HepG2 (cell line): ENCODE results near the gene CLIC1. TPM values are rescaled to one million over a fixed set of nuclear protein-coding genes. Genes with fewer than 3 reads are reported as not detected.
A peak's percentile ranks its signal among the peaks of the same experiment; 100 is the strongest.

ENCODE experiments used
- EEA1 ChIP-seq: sonication (generic); formaldehyde crosslinking; IDR thresholded peaks from 2 replicates; pipeline ENCODE4 v1.5.1; 2020; ENCODE audit warnings: mild to moderate bottlenecking, missing genetic modification reagents, borderline replicate concordance
- EHMT2 ChIP-seq: fragments of 200-600 bp; sonication (generic); IDR thresholded peaks from 2 replicates; pipeline ENCODE4 v1.7.0; 2017; ENCODE audit warnings: antibody characterized with exemption, low read depth, low read length, borderline replicate concordance
- ESRRA ChIP-seq: sonication (generic); formaldehyde crosslinking; IDR thresholded peaks from 2 replicates; pipeline ENCODE4 v1.5.1; 2020; ENCODE audit warnings: mild to moderate bottlenecking, low read depth, missing genetic modification reagents
- HNF4A ChIP-seq: sonication (generic); formaldehyde crosslinking; IDR thresholded peaks from 2 replicates; pipeline ENCODE4 v1.4.0; 2020; ENCODE audit warnings: missing genetic modification reagents
- JUND ChIP-seq: sonication (generic); formaldehyde crosslinking; IDR thresholded peaks from 2 replicates; pipeline ENCODE4 v1.8.0; 2022; ENCODE audit warnings: mild to moderate bottlenecking, missing genetic modification reagents
- KAT7 ChIP-seq: IDR thresholded peaks from 2 replicates; pipeline ENCODE4 v1.6.1; 2018; ENCODE audit warnings: borderline replicate concordance, missing compliant biosample characterization
- MEIS1 ChIP-seq: sonication (generic); formaldehyde crosslinking; IDR thresholded peaks from 2 replicates; pipeline ENCODE4 v1.9.0; 2021; ENCODE audit warnings: mild to moderate bottlenecking, missing genetic modification reagents, moderate library complexity, borderline replicate concordance
- PAWR ChIP-seq: sonication (generic); formaldehyde crosslinking; IDR thresholded peaks from 2 replicates; pipeline ENCODE4 v1.4.0; 2020; ENCODE audit warnings: missing genetic modification reagents, mild to moderate bottlenecking, borderline replicate concordance
- PPARG ChIP-seq: conservative IDR thresholded peaks from 2 replicates; pipeline ENCODE4 v1.6.1; 2016; ENCODE audit warnings: missing biosample characterization, missing genetic modification reagents
- RORA ChIP-seq: sonication (generic); formaldehyde crosslinking; IDR thresholded peaks from 2 replicates; pipeline ENCODE4 v1.5.0; 2020; ENCODE audit warnings: mild to moderate bottlenecking, missing genetic modification reagents, moderate library complexity
- SMC3 ChIP-seq: IDR thresholded peaks from 2 replicates; pipeline ENCODE4 v1.6.1; 2011; ENCODE audit warnings: low read length, improper control_type of control experiment
- SMYD3 ChIP-seq: sonication (generic); formaldehyde crosslinking; IDR thresholded peaks from 2 replicates; pipeline ENCODE4 v1.8.1; 2023; ENCODE audit warnings: mild to moderate bottlenecking, missing genetic modification reagents
- TEAD2 ChIP-seq: sonication (generic); formaldehyde crosslinking; IDR thresholded peaks from 2 replicates; pipeline ENCODE4 v1.9.0; 2021; ENCODE audit warnings: missing genetic modification reagents
- YEATS2 ChIP-seq: sonication (generic); formaldehyde crosslinking; IDR thresholded peaks from 2 replicates; pipeline ENCODE4 v1.4.0; 2020; ENCODE audit warnings: missing genetic modification reagents, borderline replicate concordance
- ZFP36 ChIP-seq: fragments of 150-350 bp; IDR thresholded peaks from 2 replicates; pipeline ENCODE4 v1.6.1; 2018; ENCODE audit warnings: borderline replicate concordance, low read length, low read depth; ENCODE audit not compliant: partially characterized antibody
- ZKSCAN8 ChIP-seq: IDR thresholded peaks from 2 replicates; pipeline ENCODE4 v1.6.1; 2016; ENCODE audit warnings: borderline replicate concordance, missing genetic modification reagents, missing compliant biosample characterization
- ZNF136 ChIP-seq: sonication (generic); formaldehyde crosslinking; IDR thresholded peaks from 2 replicates; pipeline ENCODE4 v1.8.1; 2022; ENCODE audit warnings: low read depth, mild to moderate bottlenecking, moderate library complexity, missing genetic modification reagents
- ZNF224 ChIP-seq: sonication (generic); formaldehyde crosslinking; IDR thresholded peaks from 2 replicates; pipeline ENCODE4 v1.5.0; 2020; ENCODE audit warnings: mild to moderate bottlenecking, missing genetic modification reagents
- ZNF234 ChIP-seq: sonication (generic); formaldehyde crosslinking; conservative IDR thresholded peaks from 2 replicates; pipeline ENCODE4 v1.5.1; 2020; ENCODE audit warnings: mild to moderate bottlenecking, missing genetic modification reagents
- ZNF276 ChIP-seq: sonication (generic); formaldehyde crosslinking; IDR thresholded peaks from 2 replicates; pipeline ENCODE4 v1.4.0; 2020; ENCODE audit warnings: mild to moderate bottlenecking, low read depth, missing genetic modification reagents
- ZNF430 ChIP-seq: sonication (generic); formaldehyde crosslinking; IDR thresholded peaks from 2 replicates; pipeline ENCODE4 v1.9.0; 2021; ENCODE audit warnings: mild to moderate bottlenecking, missing genetic modification reagents
- ZNF432 ChIP-seq: sonication (generic); formaldehyde crosslinking; IDR thresholded peaks from 2 replicates; pipeline ENCODE4 v1.5.0; 2020; ENCODE audit warnings: missing genetic modification reagents, mild to moderate bottlenecking, borderline replicate concordance
- ZNF577 ChIP-seq: sonication (generic); formaldehyde crosslinking; IDR thresholded peaks from 2 replicates; pipeline ENCODE4 v1.4.0; 2020; ENCODE audit warnings: mild to moderate bottlenecking, low read depth, missing genetic modification reagents, borderline replicate concordance
- ZNF7 ChIP-seq: IDR thresholded peaks from 2 replicates; pipeline ENCODE4 v1.6.1; 2016; ENCODE audit warnings: missing biosample characterization, missing genetic modification reagents
- ZNF740 ChIP-seq: sonication (generic); formaldehyde crosslinking; IDR thresholded peaks from 2 replicates; pipeline ENCODE4 v1.4.0; 2020; ENCODE audit warnings: missing genetic modification reagents
- polyA plus RNA-seq, 8 experiments: library from polyadenylated mRNA; depleted of rRNA in 3 of 8; stranded (reverse) in 7 of 8; unstranded in 1 of 8; fragments of >200 nt; fragmentation: Illumina TruSeq in 4 of 8; extraction: Trizol in 4 of 8; gene quantifications; 2 replicates each; pipeline versions ENCODE4 v1.2.1 to v1.2.3, GENCODE V29; 2011 to 2016; ENCODE audit warnings: low read depth in 4 of 8, missing spikeins in 1 of 8, mixed read lengths in 1 of 8; ENCODE audit not compliant: insufficient read depth in 1 of 8
- total RNA-seq, 5 experiments: library from RNA; depleted of rRNA; stranded (reverse); fragments of >200 nt; fragmentation: Illumina TruSeq; extraction: Trizol; gene quantifications; 2 replicates each; pipeline ENCODE4 v1.2.3, GENCODE V29; 2016; ENCODE audit warnings: low read depth in 1 of 5
- TF ChIP-seq, protein P1 (sequence below): sonication (generic); IDR thresholded peaks from 2 replicates; pipeline ENCODE4 v1.6.1; 2016; ENCODE audit warnings: low read depth, borderline replicate concordance
- TF ChIP-seq, protein P2 (sequence below): sonication (generic); formaldehyde crosslinking; IDR thresholded peaks from 2 replicates; pipeline ENCODE4 v1.9.0; 2021; ENCODE audit warnings: missing genetic modification reagents, borderline replicate concordance

Gene CLIC1
- total and polyA plus RNA-seq, 2 of the 13 experiments (the other 11 are each of a cell fraction or from before 2014, with no cell fraction given), result 602 to 891 TPM

DNA sequence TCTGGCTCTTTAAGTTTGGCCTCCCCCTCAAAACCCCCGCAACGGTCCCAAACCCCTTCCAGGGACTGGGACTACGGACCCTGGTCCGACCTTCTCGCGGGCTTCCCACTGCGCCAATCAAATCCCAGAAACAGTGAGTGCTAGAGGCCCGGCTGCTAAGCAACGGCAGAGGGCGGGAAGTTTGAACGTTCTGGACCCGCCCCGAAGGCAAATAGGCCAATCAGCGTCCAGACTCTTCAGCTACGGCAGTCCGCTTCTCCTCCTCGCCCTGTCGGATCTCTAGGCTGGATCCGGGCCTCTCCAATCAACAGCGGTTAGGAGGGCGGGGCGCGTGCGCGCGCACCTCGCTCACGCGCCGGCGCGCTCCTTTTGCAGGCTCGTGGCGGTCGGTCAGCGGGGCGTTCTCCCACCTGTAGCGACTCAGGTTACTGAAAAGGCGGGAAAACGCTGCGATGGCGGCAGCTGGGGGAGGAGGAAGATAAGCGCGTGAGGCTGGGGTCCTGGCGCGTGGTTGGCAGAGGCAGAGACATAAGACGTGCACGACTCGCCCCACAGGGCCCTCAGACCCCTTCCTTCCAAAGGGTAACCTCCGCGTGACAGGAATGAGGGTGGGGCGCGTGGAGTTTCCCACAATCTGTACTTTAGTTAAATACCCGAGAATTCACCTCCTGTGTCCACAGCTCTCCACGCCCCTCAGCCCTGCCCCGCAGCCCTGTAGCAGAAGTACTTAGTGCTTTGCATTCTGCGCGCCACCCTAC is 3.5 kb upstream of the CLIC1 start, which contains the start of gene MSH5 (continued):
- TF ChIP-seq EHMT2, result no peak
- no peak for TF ChIP-seq ZNF577 (CRISPR knock-in tag)
- TF ChIP-seq MEIS1 (CRISPR knock-in tag), result peak; percentile 95
- peak; percentile 29; the same call in 1 of the 2 replicates for TF ChIP-seq PPARG (CRISPR knock-in tag)
- no peak for TF ChIP-seq SMC3
- no peak for TF ChIP-seq JUND (CRISPR knock-in tag)
- TF ChIP-seq SMYD3 (CRISPR knock-in tag), result peak; percentile 99
- peak; percentile 94 for TF ChIP-seq HNF4A (CRISPR knock-in tag)
- peak; percentile 98; the same call in 1 of the 2 replicates for TF ChIP-seq ZNF430 (CRISPR knock-in tag)
- TF ChIP-seq ZNF432 (CRISPR knock-in tag), result no peak
- TF ChIP-seq ESRRA (CRISPR knock-in tag), result peak; percentile 79
- TF ChIP-seq YEATS2 (CRISPR knock-in tag), result peak; percentile 88
- no peak for TF ChIP-seq ZKSCAN8 (CRISPR knock-in tag)
- TF ChIP-seq ZNF136 (CRISPR knock-in tag), result peak; percentile 95; the same call in 1 of the 2 replicates
- peak; percentile 99 for TF ChIP-seq ZNF276 (CRISPR knock-in tag)
- TF ChIP-seq ZNF740 (CRISPR knock-in tag), result 0 out of 2 replicates have a peak, but pooled peaks have one; percentile 73
- TF ChIP-seq ZNF224 (CRISPR knock-in tag), result peak; percentile 97; the same call in 1 of the 2 replicates
- TF ChIP-seq, protein P1, sequence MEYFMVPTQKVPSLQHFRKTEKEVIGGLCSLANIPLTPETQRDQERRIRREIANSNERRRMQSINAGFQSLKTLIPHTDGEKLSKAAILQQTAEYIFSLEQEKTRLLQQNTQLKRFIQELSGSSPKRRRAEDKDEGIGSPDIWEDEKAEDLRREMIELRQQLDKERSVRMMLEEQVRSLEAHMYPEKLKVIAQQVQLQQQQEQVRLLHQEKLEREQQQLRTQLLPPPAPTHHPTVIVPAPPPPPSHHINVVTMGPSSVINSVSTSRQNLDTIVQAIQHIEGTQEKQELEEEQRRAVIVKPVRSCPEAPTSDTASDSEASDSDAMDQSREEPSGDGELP, result peak; percentile 69; the same call in 1 of the 2 replicates
- no peak for TF ChIP-seq ZFP36
- no peak for TF ChIP-seq ZNF7
- TF ChIP-seq TEAD2 (CRISPR knock-in tag), result peak; percentile 90; the same call in 1 of the 2 replicates
- TF ChIP-seq RORA (CRISPR knock-in tag), result no peak
- TF ChIP-seq, protein P2, sequence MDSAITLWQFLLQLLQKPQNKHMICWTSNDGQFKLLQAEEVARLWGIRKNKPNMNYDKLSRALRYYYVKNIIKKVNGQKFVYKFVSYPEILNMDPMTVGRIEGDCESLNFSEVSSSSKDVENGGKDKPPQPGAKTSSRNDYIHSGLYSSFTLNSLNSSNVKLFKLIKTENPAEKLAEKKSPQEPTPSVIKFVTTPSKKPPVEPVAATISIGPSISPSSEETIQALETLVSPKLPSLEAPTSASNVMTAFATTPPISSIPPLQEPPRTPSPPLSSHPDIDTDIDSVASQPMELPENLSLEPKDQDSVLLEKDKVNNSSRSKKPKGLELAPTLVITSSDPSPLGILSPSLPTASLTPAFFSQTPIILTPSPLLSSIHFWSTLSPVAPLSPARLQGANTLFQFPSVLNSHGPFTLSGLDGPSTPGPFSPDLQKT (CRISPR knock-in tag), result peak; percentile 24; the same call in 1 of the 2 replicates
- peak; percentile 70; the same call in 1 of the 2 replicates for TF ChIP-seq KAT7
- TF ChIP-seq EEA1 (CRISPR knock-in tag), result peak; percentile 93; the same call in 1 of the 2 replicates
- 0 out of 2 replicates have a peak, but pooled peaks have one; percentile 79 for TF ChIP-seq PAWR (CRISPR knock-in tag)
- no peak for TF ChIP-seq ZNF234 (CRISPR knock-in tag)
